Measurements from ENCODE around the gene PSAP.

The PSAP gene

GRCh38 chr10:71844695-71845094, 6.4 kb downstream of the PSAP start:
- no peak for DNase-seq (ENCODE audit: low spot score)

- no peak for DNase-seq (ENCODE audit: low spot score)
These were observed 7.0 kb downstream of the PSAP start for GRCh38 chr10:71844084-71844483.

- DNase-seq (ENCODE audit: low spot score): no peak
These were observed 8.0 kb downstream of the PSAP start for GRCh38 chr10:71842856-71843686.

GRCh38 chr10:71842422-71842821, 8.6 kb downstream of the PSAP start:
- no peak for DNase-seq (ENCODE audit: low spot score)

- DNase-seq (ENCODE audit: low spot score): no peak
These were observed 10.1 kb downstream of the PSAP start for GRCh38 chr10:71840958-71841335.

- peak; percentile 86 for DNase-seq (ENCODE audit: low spot score)
These were observed 10.7 kb downstream of the PSAP start for GRCh38 chr10:71840177-71840957.

GRCh38 chr10:71838264-71839211, 12.5 kb downstream of the PSAP start:
- no peak for DNase-seq (ENCODE audit: low spot score)

- DNase-seq (ENCODE audit: low spot score): no peak
These were observed 13.8 kb downstream of the PSAP start for GRCh38 chr10:71837098-71837827.

GRCh38 chr10:71836596-71836974, 14.5 kb downstream of the PSAP start:
- no peak for DNase-seq (ENCODE audit: low spot score)

- DNase-seq (ENCODE audit: low spot score): peak; percentile 59
These were observed 15.1 kb downstream of the PSAP start for GRCh38 chr10:71835671-71836595.

GRCh38 chr10:71834343-71834674, 16.7 kb downstream of the PSAP start:
- DNase-seq (ENCODE audit: low spot score): no peak

- no peak for DNase-seq (ENCODE audit: low spot score)
These were observed 17.4 kb downstream of the PSAP start for GRCh38 chr10:71833451-71834342.

GRCh38 chr10:71832967-71833366, 18.1 kb downstream of the PSAP start:
- no peak for DNase-seq (ENCODE audit: low spot score)

- DNase-seq (ENCODE audit: low spot score): no peak
These were observed 19.2 kb downstream of the PSAP start for GRCh38 chr10:71831646-71832552.

- no peak for DNase-seq (ENCODE audit: low spot score)
These were observed 20.3 kb downstream of the PSAP start for GRCh38 chr10:71830726-71831125.

GRCh38 chr10:71829896-71830295, 21.2 kb downstream of the PSAP start:
- DNase-seq (ENCODE audit: low spot score): no peak

GRCh38 chr10:71829171-71829570, 21.9 kb downstream of the PSAP start:
- DNase-seq (ENCODE audit: low spot score): no peak

GRCh38 chr10:71828702-71829101, 22.3 kb downstream of the PSAP start:
- no peak for DNase-seq (ENCODE audit: low spot score)
